Aorta (tissue), 5 donors: ENCODE data around the gene PAQR7. TPM values are rescaled to one million over a fixed set of nuclear protein-coding genes. Genes with fewer than 3 reads are reported as not detected.
A peak's percentile ranks its signal among the peaks of the same experiment; 100 is the strongest.

Experiments
- ATAC-seq: fragments of 200-7000 bp; cut with Tn5 transposase; one replicate; pipeline ENCODE4 v1.9.1; 2022; ENCODE audit warnings: moderate library complexity; ENCODE audit not compliant: low FRiP score
- DNase-seq, 2 donors: peaks; one replicate each; pipeline ENCODE4 v3.0.0-alpha.2; 2020
- H3K27ac ChIP-seq, 2 donors: one replicate each; pipeline ENCODE4 v1.5.1; 2013; ENCODE audit warnings: low read length in 2 of 2, mild to moderate bottlenecking in 2 of 2, moderate library complexity in 2 of 2, control low read depth in 1 of 2, inconsistent platforms in 1 of 2, low read depth in 1 of 2
- H3K27me3 ChIP-seq, 2 donors: one replicate each; pipeline ENCODE4 v1.6.1; 2013; ENCODE audit warnings: control low read depth in 1 of 2, low read length in 1 of 2, mild to moderate bottlenecking in 1 of 2, moderate library complexity in 1 of 2; ENCODE audit not compliant: insufficient read depth in 2 of 2, control insufficient read depth in 1 of 2
- H3K36me3 ChIP-seq, 2 donors: one replicate each; pipeline ENCODE4 v1.6.1; 2013; ENCODE audit warnings: control low read depth in 1 of 2, low read length in 1 of 2, mild to moderate bottlenecking in 1 of 2; ENCODE audit not compliant: insufficient read depth in 2 of 2, control insufficient read depth in 1 of 2
- H3K4me1 ChIP-seq, 2 donors: one replicate each; pipeline ENCODE4 v1.6.1; 2013; ENCODE audit warnings: low read length in 2 of 2, control low read depth in 1 of 2, mild to moderate bottlenecking in 1 of 2, moderate library complexity in 1 of 2; ENCODE audit not compliant: insufficient read depth in 2 of 2, control insufficient read depth in 1 of 2
- H3K4me3 ChIP-seq, 2 donors: one replicate each; pipeline ENCODE4 v1.5.1; 2013; ENCODE audit warnings: low read length in 2 of 2, control low read depth in 1 of 2, mild to moderate bottlenecking in 1 of 2
- H3K9me3 ChIP-seq: one replicate; pipeline ENCODE4 v1.6.1; 2013; ENCODE audit warnings: mild to moderate bottlenecking, low read length; ENCODE audit not compliant: control insufficient read depth
- WGBS, 2 donors: extraction: QIAGEN DNeasy Blood & Tissue Kit; methylation state at CpG; one replicate each; pipeline ENCODE4 v1.1.7; 2013; 5-methylcytosine and 5-hydroxymethylcytosine counted together
- intact Hi-C, 2 donors: fragments of 100-400 bp; cut with DNase I; formaldehyde crosslinking; loops; one replicate each; pipeline versions ENCODE4 v1.14.2 to v1.15.0; 2022
- polyA plus RNA-seq, 2 donors: library from polyadenylated mRNA; stranded (reverse); fragments of 200-250 nt; gene quantifications; one replicate each; pipeline ENCODE4 v1.2.3, GENCODE V29; 2013
- total RNA-seq, 2 donors: library from RNA; stranded (reverse); fragmentation: NEBNext Ultra II Directional; extraction: Animal tissue kit (Norgen Biotek cat#: 25700); gene quantifications; one replicate each; pipeline ENCODE4 v1.2.1, GENCODE V29; 2021
- donor health status: healthy with polysubstance abuse.
- donor health status: Bipolar disorder and iron deficiency.
- donor health status: DM: no; HTN: no; CAD: no.
- donor health status: DM: no; HTN: no; CAD: no.
- donor health status: DM: yes; HTN: yes; CAD: no.

Gene PAQR7
- total and polyA plus RNA-seq, 4 donors = 6.4 to 11.3 (median 8.2) TPM

GRCh38 chr1:25905680-25906643, 30.5 kb upstream of the PAQR7 start, which contains the start of gene STMN1:
Gene STMN1, minus strand, starts transcription at chr1:25906419. Its CDS starts 1,743 bp downstream, at chr1:25904676.
- 1% methylated on average over 92 to 102 of the region's 102 CpGs for WGBS, 2 donors
- ATAC-seq (peak; percentile 94), DNase-seq (peak; percentile 93 to 96)
- Histone ChIP-seq H3K4me3 (peak within 1 kb of the TSS; percentile 82 to 86), H3K9me3 (no peaks in the 10 kb centered on the region), H3K27me3 (no peaks in the 10 kb centered on the region), H3K4me1 (no peaks in the 10 kb centered on the region), H3K27ac (peak within 1 kb of the TSS in 1 of 2 donors; percentile 25), H3K36me3 (no peaks in the 10 kb centered on the region)
- intact Hi-C loops = loop anchor here in 1 of 2 donors (2.0 kb wide), 2 partner anchors 17 to 93 kb away; partner anchors contain the start of gene PAFAH2

DNA sequence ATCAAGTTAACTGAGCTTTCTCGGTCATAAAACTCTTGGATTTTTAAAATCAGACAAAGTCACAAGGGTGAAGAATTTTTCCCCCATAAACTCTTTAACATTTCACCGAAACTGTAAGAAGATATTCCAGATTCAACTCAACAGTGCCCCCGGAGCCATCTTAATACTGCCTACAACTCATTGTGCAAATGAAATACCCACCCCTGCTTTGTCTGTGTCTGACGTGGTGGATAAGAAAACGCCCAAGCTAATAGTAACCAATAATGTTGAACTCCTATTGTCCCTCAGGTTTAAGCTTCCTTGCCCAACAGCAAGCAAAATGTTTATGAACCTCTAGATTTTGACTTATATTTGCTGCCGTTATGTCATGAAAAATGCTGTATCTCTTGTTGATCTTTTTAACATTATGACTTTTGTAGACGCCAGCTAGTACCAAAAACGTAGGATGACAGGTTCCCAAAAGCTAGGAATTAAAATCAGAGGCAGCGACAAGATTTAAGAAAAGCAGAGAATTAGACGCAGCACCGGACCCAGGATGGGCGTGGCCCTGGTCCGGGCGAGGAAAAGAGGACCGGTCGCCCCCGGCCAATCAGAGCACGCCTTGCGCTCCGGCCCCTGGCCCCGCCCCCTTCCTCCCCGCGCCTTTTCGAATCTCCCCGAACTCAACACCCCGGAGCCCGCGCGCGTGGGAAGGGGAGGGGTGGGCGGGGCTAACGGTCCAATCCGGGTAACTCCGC, 29.6 kb upstream of the PAQR7 start:
- Histone ChIP-seq H3K27me3 (no peaks in the 10 kb centered on the region), H3K9me3 (no peaks in the 10 kb centered on the region), H3K36me3 (peaks cover 0 to 3% of the 10 kb centered on the region in 2 donors), H3K4me1 (no peaks in the 10 kb centered on the region), H3K27ac (peak overlapping the region in 1 of 2 donors; percentile 37), H3K4me3 (peak overlapping the region; percentile 82 to 86)
- DNase-seq (peak; percentile 97 to 99), ATAC-seq (peak; percentile 97)
- 1% methylated on average over 30 to 34 of the region's 34 CpGs for WGBS, 2 donors
- intact Hi-C loops = loop anchor here in 1 of 2 donors (2.0 kb wide), 1 partner anchor 94 kb away; the partner anchor contains the start of gene PAFAH2

DNA sequence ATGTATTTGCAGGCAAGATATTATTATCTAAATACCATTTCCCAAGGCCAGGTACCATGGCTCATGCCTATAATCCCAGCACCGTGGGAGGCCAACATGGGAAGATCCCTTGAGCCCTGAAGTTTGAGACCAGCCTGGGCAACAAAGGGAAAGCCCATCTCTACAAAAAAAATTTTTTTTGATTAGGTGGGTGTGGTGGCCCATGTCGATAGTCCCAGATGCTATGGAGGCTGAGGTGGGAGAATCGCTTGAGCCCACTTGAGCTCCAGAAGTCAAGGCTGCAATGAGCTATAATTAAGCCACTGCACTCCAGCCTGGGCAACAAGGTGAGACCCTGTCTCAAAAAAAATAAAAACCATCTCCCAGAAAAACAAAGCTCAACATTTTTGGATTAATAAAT, 28.5 kb upstream of the PAQR7 start:
- ATAC-seq (no peak), DNase-seq (no peak)
- intact Hi-C loops = loop anchor here in 1 of 2 donors (2.0 kb wide), 1 partner anchor 95 kb away; the partner anchor contains the start of gene PAFAH2
- H3K27ac ChIP-seq = no peak overlapping the region
- no peak overlapping the region for H3K4me3 ChIP-seq
- WGBS, 2 donors = 52 to 53% methylated on average over 3 of the region's 3 CpGs
- no peaks in the 10 kb centered on the region for H3K27me3 ChIP-seq
- peaks cover 0 to 8% of the 10 kb centered on the region in 2 donors for H3K36me3 ChIP-seq
- H3K4me1 ChIP-seq = no peaks in the 10 kb centered on the region
- no peaks in the 10 kb centered on the region for H3K9me3 ChIP-seq

DNA sequence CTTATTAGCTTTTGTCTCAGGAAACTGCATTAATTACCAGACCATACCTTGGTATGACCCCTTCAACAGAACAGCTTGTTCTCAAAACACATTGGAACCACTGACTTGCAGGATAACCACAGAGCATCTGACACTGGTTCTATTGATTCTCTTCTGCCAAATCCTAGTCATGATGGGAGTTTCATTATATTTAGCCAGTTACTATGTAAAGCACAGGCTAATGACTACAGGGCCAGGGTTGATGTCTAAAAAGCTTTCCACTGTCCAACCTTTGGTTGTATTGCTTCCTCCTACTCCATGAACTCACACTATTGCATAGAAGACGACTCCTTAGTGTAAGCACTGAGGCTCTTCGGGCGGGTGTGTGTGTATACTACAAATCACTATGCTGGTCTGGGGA, 27.0 kb upstream of the PAQR7 start:
- Histone ChIP-seq H3K9me3 (no peaks in the 10 kb centered on the region), H3K36me3 (peaks cover 0 to 8% of the 10 kb centered on the region in 2 donors), H3K4me1 (no peaks in the 10 kb centered on the region), H3K27ac (no peak overlapping the region), H3K27me3 (no peaks in the 10 kb centered on the region), H3K4me3 (no peak overlapping the region)
- DNase-seq (no peak), ATAC-seq (no peak)
- 78 to 85% methylated on average over 3 of the region's 3 CpGs for WGBS, 2 donors
- intact Hi-C loops = no loop called here

- H3K27me3 ChIP-seq = no peaks in the 10 kb centered on the region
- H3K4me3 ChIP-seq = no peak overlapping the region
- DNase-seq (no peak), ATAC-seq (no peak)
- no peaks in the 10 kb centered on the region for H3K9me3 ChIP-seq
- peaks cover 0 to 8% of the 10 kb centered on the region in 2 donors for H3K36me3 ChIP-seq
- no peak overlapping the region for H3K27ac ChIP-seq
- intact Hi-C loops = no loop called here
- 74 to 77% methylated on average over 5 of the region's 5 CpGs for WGBS, 2 donors
- no peaks in the 10 kb centered on the region for H3K4me1 ChIP-seq
These were observed 24.7 kb upstream of the PAQR7 start for GRCh38 chr1:25900219-25900618.

- Histone ChIP-seq H3K4me3 (no peak overlapping the region), H3K9me3 (no peaks in the 10 kb centered on the region), H3K27ac (no peak overlapping the region), H3K36me3 (peaks cover 0 to 8% of the 10 kb centered on the region in 2 donors), H3K27me3 (no peaks in the 10 kb centered on the region), H3K4me1 (no peaks in the 10 kb centered on the region)
- intact Hi-C loops = loop anchor here in 1 of 2 donors (10.0 kb wide), 1 partner anchor 215 kb away; the partner anchor contains the start of gene PDIK1L
- DNase-seq (no peak), ATAC-seq (no peak)
- 78 to 86% methylated on average over 6 of the region's 6 CpGs for WGBS, 2 donors
These were observed 24.3 kb upstream of the PAQR7 start for GRCh38 chr1:25899792-25900191.

DNA sequence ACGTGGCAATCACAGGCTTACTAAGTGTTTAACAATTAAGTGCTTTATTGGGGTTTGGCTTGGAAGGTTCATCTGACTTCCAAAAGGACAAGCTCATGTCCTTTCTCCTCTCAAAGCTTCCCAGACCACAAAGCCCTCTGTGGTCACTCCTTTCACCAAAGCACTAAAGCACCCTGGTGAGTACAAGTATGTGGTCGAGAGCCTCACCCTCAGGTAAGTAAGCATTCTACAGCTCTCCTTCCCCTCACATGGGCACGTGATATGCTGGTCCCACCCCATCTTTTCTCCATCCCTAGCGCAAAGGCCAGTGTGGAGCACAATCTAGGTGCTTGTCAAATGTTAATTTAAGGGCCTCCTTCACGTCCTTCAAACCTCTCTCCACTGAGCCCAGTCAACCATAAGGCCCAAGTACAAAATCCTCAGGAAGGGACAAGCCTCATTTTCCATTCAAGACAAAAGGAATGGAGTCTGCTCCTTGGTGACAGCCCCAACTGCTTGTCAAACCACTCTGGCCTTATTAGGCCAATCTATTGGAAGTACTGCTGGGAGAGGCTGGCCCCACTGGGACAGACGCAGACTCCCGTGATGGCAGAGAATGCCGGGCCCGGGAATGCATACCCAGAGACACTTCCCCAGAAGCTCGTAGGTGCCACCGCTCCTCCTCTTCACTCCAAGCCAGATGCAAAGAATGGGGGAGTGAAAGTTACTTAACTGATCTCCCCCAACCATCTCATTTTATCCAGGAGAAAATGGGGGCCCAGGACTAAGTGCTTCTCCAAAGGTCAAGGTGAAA, 22.9 kb upstream of the PAQR7 start:
- no peak for ATAC-seq
- intact Hi-C loops = loop anchor here in 1 of 2 donors (10.0 kb wide), 1 partner anchor 216 kb away; the partner anchor contains the start of gene PDIK1L
- Histone ChIP-seq H3K27ac (no peak overlapping the region), H3K27me3 (no peaks in the 10 kb centered on the region), H3K9me3 (no peaks in the 10 kb centered on the region), H3K4me3 (no peak overlapping the region), H3K4me1 (no peaks in the 10 kb centered on the region), H3K36me3 (peaks cover 0 to 8% of the 10 kb centered on the region in 2 donors)
- DNase-seq = no peak
- WGBS, 2 donors = 80 to 82% methylated on average over 11 of the region's 11 CpGs

DNA sequence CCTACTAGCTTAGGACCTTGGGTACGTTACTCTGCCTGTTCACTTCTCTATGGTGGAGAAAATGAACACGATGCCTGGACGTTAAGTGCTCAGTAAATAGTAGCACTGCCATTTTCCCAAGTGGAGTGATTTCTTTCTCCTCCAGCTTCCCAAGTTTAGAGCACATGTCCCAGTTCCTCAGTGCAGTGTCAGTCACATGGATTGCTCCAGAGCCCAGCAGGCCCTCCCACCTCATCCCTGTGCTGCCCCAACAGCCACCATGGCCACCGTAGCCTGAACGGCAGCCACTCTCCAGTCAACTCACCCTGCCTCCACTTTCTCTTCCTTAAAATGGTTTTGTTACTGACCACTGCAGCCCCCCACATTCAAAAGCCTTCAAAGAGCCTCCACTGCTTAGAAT, 22.2 kb upstream of the PAQR7 start:
- Histone ChIP-seq H3K4me3 (no peak overlapping the region), H3K27me3 (no peaks in the 10 kb centered on the region), H3K36me3 (peaks cover 0 to 8% of the 10 kb centered on the region in 2 donors), H3K4me1 (no peaks in the 10 kb centered on the region), H3K27ac (no peak overlapping the region), H3K9me3 (no peaks in the 10 kb centered on the region)
- intact Hi-C loops = loop anchor here in 1 of 2 donors (10.0 kb wide), 1 partner anchor 217 kb away; the partner anchor contains the start of gene PDIK1L
- WGBS, 2 donors = 84% methylated on average over 5 of the region's 5 CpGs
- ATAC-seq = no peak
- no peak for DNase-seq
